GM10248 (cell line): ENCODE results near the gene TPSAB1.

Experiments used
- CTCF ChIA-PET: fragments of 300-600 bp; sonication (Branson Sonifier 250); formaldehyde crosslinking; extraction: SDS; loops from one replicate; lab custom pipeline; 2021; ENCODE audit warnings: antibody characterized with exemption; lab: Yijun Ruan, JAX
- POLR2A ChIA-PET: fragments of 350-650 bp; sonication (Branson Sonifier 250); formaldehyde crosslinking; extraction: SDS; loops from one replicate; lab custom pipeline; 2020; ENCODE audit warnings: antibody characterized with exemption; lab: Yijun Ruan, JAX
- DNase-seq: peaks from one replicate; pipeline ENCODE4 v3.0.0; 2012; ENCODE audit errors: extremely low spot score
- TF ChIP-seq, protein P1 (sequence below): IDR thresholded peaks from 2 replicates; pipeline ENCODE4 v1.5.1; 2012; ENCODE audit warnings: mild to moderate bottlenecking, low read depth; ENCODE audit errors: extremely low read depth, missing control alignments, control extremely low read depth

The TPSAB1 gene

DNA sequence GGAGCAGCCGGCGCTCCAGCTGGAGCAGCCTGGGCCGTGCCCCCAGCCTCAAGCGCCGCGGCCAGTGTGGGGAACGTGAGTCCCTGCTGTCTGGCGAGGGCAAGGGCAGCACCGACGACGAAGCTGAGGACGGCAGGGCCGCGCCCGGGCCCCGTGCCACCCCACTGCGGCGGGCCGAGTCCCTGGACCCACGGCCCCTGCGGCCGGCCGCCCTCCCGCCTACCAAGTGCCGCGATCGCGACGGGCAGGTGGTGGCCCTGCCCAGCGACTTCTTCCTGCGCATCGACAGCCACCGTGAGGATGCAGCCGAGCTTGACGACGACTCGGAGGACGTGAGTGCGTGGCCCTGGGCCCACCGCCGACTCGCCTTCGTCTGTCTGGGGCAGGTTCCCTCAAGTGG lies 31.4 kb upstream of the TPSAB1 start:
- DNase-seq, result no peak
- TF ChIP-seq, protein P1, sequence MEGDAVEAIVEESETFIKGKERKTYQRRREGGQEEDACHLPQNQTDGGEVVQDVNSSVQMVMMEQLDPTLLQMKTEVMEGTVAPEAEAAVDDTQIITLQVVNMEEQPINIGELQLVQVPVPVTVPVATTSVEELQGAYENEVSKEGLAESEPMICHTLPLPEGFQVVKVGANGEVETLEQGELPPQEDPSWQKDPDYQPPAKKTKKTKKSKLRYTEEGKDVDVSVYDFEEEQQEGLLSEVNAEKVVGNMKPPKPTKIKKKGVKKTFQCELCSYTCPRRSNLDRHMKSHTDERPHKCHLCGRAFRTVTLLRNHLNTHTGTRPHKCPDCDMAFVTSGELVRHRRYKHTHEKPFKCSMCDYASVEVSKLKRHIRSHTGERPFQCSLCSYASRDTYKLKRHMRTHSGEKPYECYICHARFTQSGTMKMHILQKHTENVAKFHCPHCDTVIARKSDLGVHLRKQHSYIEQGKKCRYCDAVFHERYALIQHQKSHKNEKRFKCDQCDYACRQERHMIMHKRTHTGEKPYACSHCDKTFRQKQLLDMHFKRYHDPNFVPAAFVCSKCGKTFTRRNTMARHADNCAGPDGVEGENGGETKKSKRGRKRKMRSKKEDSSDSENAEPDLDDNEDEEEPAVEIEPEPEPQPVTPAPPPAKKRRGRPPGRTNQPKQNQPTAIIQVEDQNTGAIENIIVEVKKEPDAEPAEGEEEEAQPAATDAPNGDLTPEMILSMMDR, result no peak
- POLR2A ChIA-PET, result no interaction called here
- CTCF ChIA-PET, result no interaction called here

- ChIA-PET POLR2A (no interaction called here), CTCF (no interaction called here)
- TF ChIP-seq, protein P1, result no peak
- no peak for DNase-seq
These were observed 30.0 kb upstream of the TPSAB1 start for GRCh38 chr16:1210461-1210860.

- POLR2A ChIA-PET, result no interaction called here
- CTCF ChIA-PET, result no interaction called here
- no peak for DNase-seq
- TF ChIP-seq, protein P1, result no peak
These were observed 28.8 kb upstream of the TPSAB1 start for GRCh38 chr16:1211451-1212268.

DNA sequence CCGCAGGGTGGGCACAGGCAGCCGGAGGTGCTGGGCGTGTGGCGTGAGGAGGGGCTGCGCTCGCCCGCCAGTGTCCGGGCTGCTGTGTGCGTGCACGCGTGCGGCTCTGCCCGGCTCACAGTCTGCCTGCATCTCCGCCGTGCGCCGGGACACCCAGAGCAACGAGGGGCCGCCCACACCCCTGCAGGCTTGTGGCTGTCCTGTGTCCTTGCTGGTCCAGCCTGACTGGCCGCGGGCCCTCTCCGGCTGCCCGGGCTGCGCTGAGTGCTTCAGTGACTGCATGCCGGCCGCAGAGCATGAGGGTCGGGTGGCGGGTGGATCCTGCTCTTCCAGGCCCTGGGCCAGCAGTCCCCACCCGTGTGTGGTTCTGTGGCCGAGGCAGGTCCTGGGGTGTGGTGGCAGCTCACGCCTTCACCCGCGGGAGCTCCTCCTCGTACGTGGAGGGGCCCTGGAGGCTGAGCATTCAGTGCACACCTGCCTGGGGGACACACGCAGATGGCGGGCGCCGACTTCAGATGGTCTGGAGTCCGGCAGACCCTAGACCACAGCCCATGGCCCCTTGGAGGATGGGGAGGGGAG lies 27.8 kb upstream of the TPSAB1 start:
- ChIA-PET CTCF (no interaction called here), POLR2A (no interaction called here)
- DNase-seq, result no peak
- TF ChIP-seq, protein P1, result no peak

DNA sequence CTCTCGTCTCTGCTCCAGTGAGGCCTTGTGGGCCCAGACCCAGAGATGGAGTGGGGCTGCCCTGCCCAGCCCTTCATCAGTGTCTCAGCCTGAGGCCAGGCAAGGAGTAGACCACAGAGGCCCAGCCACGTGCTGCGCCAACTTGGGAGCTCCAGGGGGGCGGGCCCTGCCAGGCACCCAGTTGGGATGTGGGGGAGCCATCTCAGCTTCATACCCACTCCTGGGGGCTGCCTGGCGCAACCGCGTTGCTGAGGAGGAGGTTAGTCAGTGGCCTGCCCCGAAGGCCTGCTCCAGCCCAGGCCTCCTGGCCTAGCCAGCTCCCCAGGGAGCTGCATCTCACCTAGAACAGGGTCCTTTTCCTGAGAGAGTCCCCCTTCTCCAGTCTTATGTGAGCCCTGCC lies 27.3 kb upstream of the TPSAB1 start:
- DNase-seq, result no peak
- TF ChIP-seq, protein P1, result no peak
- POLR2A ChIA-PET, result no interaction called here
- CTCF ChIA-PET, result no interaction called here

GRCh38 chr16:1213796-1214372 lies 26.6 kb upstream of the TPSAB1 start:
- CTCF ChIA-PET, result no interaction called here
- TF ChIP-seq, protein P1, result no peak
- POLR2A ChIA-PET, result no interaction called here
- no peak for DNase-seq
